GM19238 (cell line): Measurements from ENCODE around the gene ZDHHC20.
A peak's percentile ranks its signal among the peaks of the same experiment; 100 is the strongest.

ENCODE experiments used
- DNase-seq: peaks from one replicate; pipeline ENCODE4 v3.0.0; 2011; ENCODE audit warnings: low spot score; ENCODE audit not compliant: insufficient read length

Gene ZDHHC20

GRCh38 chr13:21364357-21364756, 94.7 kb downstream of the ZDHHC20 start:
- DNase-seq: no peak

GRCh38 chr13:21362741-21363140, 96.4 kb downstream of the ZDHHC20 start:
- no peak for DNase-seq

GRCh38 chr13:21361706-21362105, 97.4 kb downstream of the ZDHHC20 start:
- no peak for DNase-seq

- DNase-seq: no peak
Measured at GRCh38 chr13:21361123-21361522, 98.0 kb downstream of the ZDHHC20 start.

GRCh38 chr13:21360463-21360862, 98.6 kb downstream of the ZDHHC20 start:
- DNase-seq: no peak

GRCh38 chr13:21359855-21360254, 99.2 kb downstream of the ZDHHC20 start:
- DNase-seq: no peak

- DNase-seq: no peak
Measured at GRCh38 chr13:21355304-21355703, 103.8 kb downstream of the ZDHHC20 start.

GRCh38 chr13:21354721-21355120, 104.4 kb downstream of the ZDHHC20 start:
- no peak for DNase-seq

- DNase-seq: no peak
Measured at GRCh38 chr13:21348488-21349120, 110.5 kb downstream of the ZDHHC20 start.

GRCh38 chr13:21347753-21348318, 111.3 kb downstream of the ZDHHC20 start:
- no peak for DNase-seq

- DNase-seq: peak; percentile 15
Measured at GRCh38 chr13:21344662-21345176, 114.4 kb downstream of the ZDHHC20 start.

- DNase-seq: no peak
Measured at GRCh38 chr13:21343659-21344058, 115.4 kb downstream of the ZDHHC20 start.

GRCh38 chr13:21342699-21343442, 116.2 kb downstream of the ZDHHC20 start:
- no peak for DNase-seq

GRCh38 chr13:21341637-21342422, 117.3 kb downstream of the ZDHHC20 start:
- DNase-seq: no peak

GRCh38 chr13:21338639-21339278, 120.3 kb downstream of the ZDHHC20 start:
- no peak for DNase-seq

- no peak for DNase-seq
Measured at GRCh38 chr13:21338156-21338555, 120.9 kb downstream of the ZDHHC20 start.

GRCh38 chr13:21336609-21337349, 122.3 kb downstream of the ZDHHC20 start:
- DNase-seq: no peak

GRCh38 chr13:21333186-21333585, 125.9 kb downstream of the ZDHHC20 start:
- no peak for DNase-seq

- peak; percentile 43 for DNase-seq
Measured at GRCh38 chr13:21330126-21330861, 128.8 kb downstream of the ZDHHC20 start.
